Kidney (tissue), 14 donors: ENCODE results near the gene PAFAH1B1. TPM values are rescaled to one million over a fixed set of nuclear protein-coding genes. Genes with fewer than 3 reads are reported as not detected.

Experiments
- DNase-seq, 5 donors: peaks; one replicate each; pipeline ENCODE4 v3.0.0-alpha.2; 2013 to 2020
- FAIRE-seq: peaks from 2 replicates; lab custom pipeline; 2012; peaks lifted over from hg19 to GRCh38; lab: Jason Lieb, UNC
- H3K27ac ChIP-seq, 2 donors: one replicate each; pipeline ENCODE4 v1.7.0; 2013; ENCODE audit warnings: low read depth in 2 of 2, low read length in 2 of 2, inconsistent platforms in 1 of 2
- H3K27me3 ChIP-seq: one replicate; pipeline ENCODE4 v1.7.1; 2013; ENCODE audit warnings: low read length, inconsistent platforms; ENCODE audit not compliant: control insufficient read depth, insufficient read depth
- H3K36me3 ChIP-seq, 3 donors: one replicate each; pipeline versions ENCODE4 v1.7.0 to v1.7.1; 2013; ENCODE audit warnings: low read length in 3 of 3, control low read depth in 1 of 3, inconsistent platforms in 1 of 3; ENCODE audit not compliant: insufficient read depth in 3 of 3, control insufficient read depth in 2 of 3
- H3K4me1 ChIP-seq, 3 donors: one replicate each; pipeline versions ENCODE4 v1.7.0 to v1.7.1; 2013; ENCODE audit warnings: low read length in 3 of 3, inconsistent platforms in 1 of 3, low read depth in 1 of 3; ENCODE audit not compliant: control insufficient read depth in 2 of 3, insufficient read depth in 2 of 3
- H3K4me3 ChIP-seq, 3 donors: one replicate each; pipeline versions ENCODE4 v1.7.0 to v1.8.1; 2013; ENCODE audit warnings: low read length in 3 of 3, control low read depth in 1 of 3, inconsistent platforms in 1 of 3
- H3K9ac ChIP-seq, 3 donors: one replicate each; pipeline versions ENCODE4 v1.7.0 to v1.7.1; 2013; ENCODE audit warnings: low read length in 3 of 3, control low read depth in 1 of 3, inconsistent platforms in 1 of 3
- H3K9me3 ChIP-seq, 3 donors: one replicate each; pipeline versions ENCODE4 v1.7.0 to v1.7.1; 2013; ENCODE audit warnings: low read length in 3 of 3, control low read depth in 1 of 3, inconsistent platforms in 1 of 3; ENCODE audit not compliant: control insufficient read depth in 2 of 3, insufficient read depth in 1 of 3
- intact Hi-C: fragments of 100-400 bp; cut with DNase I; formaldehyde crosslinking; loops from one replicate; pipeline ENCODE4 v1.11.1; 2022
- polyA plus RNA-seq: library from polyadenylated mRNA; stranded (reverse); fragments of 350-450 nt; fragmentation: Illumina TruSeq; extraction: RNeasy Lipid Tissue Mini Kit (QIAGEN cat#74804); gene quantifications from one replicate; pipeline ENCODE4 v1.2.3, GENCODE V29; 2014; ENCODE audit warnings: low read depth, low replicate concordance; ENCODE audit not compliant: insufficient read depth
- total RNA-seq: library from RNA; stranded (reverse); fragmentation: NEBNext Ultra II Directional; extraction: Animal tissue kit (Norgen Biotek cat#: 25700); gene quantifications from one replicate; pipeline ENCODE4 v1.2.1, GENCODE V29; 2021
- TF ChIP-seq, protein P1 (sequence below): IDR thresholded peaks from 3 replicates; pipeline ENCODE4 v1.5.1; 2012; ENCODE audit warnings: mild to moderate bottlenecking, moderate library complexity, borderline replicate concordance; ENCODE audit not compliant: insufficient read depth; ENCODE audit errors: extremely low read depth
- donor health status: control.
- donor health status: control.
- donor health status: control.
- donor health status: control.
- donor health status: control.
- donor health status: DM: yes; HTN: yes; CAD: no.
- donor health status: Normal renal cell carcinoma (clear cell type).

PAFAH1B1 gene
- total and polyA plus RNA-seq, 2 donors from 2014 or later: 46.7 to 125 TPM

DNA sequence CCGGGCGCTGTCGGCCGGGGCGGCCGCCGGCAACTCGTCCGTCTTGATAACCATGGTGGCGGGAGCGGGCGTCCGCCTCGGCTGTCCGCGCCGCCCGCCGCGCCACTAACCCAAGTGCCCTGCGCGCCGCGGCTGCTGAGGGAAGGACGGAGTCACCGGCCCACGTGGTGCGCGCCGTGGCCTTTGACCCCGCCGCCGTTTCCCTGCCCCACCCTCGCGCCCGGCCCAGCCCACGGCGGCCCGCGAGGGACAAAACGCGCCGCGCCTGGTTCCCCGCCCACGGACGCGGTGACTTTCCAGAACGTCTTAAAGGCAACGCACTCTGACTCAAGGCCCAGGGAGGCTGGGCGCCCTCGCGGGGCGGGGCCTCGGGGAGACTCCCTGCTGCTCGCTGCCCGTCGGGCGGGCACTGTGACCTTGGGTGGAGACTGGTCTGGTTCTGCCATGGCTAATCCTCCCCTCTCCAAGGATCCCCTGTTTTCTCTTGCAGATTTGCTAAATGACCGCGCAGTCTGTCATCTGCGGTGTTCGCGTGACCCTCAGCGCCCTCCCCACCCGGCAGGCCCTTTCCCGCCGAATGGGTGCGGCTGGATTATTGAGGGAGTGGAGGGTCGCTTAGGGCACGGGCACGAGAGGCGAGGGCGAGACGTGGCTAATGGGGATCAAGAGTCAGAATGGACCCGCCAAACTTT, 118.3 kb downstream of the PAFAH1B1 start, which contains the start of gene CLUH:
Gene CLUH (minus strand): TSS at position 157 of the 692 bp plus-strand sequence. CDS start 103 bp downstream, at position 54.
- Histone ChIP-seq H3K36me3 (no peaks in the 10 kb centered on the region), H3K4me1 (peaks cover 0 to 50% (median 22%) of the 10 kb centered on the region in 3 donors), H3K27ac (peak within 1 kb of the TSS; percentile 94), H3K9me3 (no peaks in the 10 kb centered on the region), H3K27me3 (no peaks in the 10 kb centered on the region), H3K4me3 (peak within 1 kb of the TSS; percentile 78 to 91 (median 86)), H3K9ac (peak within 1 kb of the TSS; percentile 66 to 98 (median 93))
- TF ChIP-seq, protein P1, sequence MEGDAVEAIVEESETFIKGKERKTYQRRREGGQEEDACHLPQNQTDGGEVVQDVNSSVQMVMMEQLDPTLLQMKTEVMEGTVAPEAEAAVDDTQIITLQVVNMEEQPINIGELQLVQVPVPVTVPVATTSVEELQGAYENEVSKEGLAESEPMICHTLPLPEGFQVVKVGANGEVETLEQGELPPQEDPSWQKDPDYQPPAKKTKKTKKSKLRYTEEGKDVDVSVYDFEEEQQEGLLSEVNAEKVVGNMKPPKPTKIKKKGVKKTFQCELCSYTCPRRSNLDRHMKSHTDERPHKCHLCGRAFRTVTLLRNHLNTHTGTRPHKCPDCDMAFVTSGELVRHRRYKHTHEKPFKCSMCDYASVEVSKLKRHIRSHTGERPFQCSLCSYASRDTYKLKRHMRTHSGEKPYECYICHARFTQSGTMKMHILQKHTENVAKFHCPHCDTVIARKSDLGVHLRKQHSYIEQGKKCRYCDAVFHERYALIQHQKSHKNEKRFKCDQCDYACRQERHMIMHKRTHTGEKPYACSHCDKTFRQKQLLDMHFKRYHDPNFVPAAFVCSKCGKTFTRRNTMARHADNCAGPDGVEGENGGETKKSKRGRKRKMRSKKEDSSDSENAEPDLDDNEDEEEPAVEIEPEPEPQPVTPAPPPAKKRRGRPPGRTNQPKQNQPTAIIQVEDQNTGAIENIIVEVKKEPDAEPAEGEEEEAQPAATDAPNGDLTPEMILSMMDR: no peak
- no peak for FAIRE-seq
- peak; percentile 95 to 99 (median 97) for DNase-seq
- intact Hi-C loops: no loop called here

DNA sequence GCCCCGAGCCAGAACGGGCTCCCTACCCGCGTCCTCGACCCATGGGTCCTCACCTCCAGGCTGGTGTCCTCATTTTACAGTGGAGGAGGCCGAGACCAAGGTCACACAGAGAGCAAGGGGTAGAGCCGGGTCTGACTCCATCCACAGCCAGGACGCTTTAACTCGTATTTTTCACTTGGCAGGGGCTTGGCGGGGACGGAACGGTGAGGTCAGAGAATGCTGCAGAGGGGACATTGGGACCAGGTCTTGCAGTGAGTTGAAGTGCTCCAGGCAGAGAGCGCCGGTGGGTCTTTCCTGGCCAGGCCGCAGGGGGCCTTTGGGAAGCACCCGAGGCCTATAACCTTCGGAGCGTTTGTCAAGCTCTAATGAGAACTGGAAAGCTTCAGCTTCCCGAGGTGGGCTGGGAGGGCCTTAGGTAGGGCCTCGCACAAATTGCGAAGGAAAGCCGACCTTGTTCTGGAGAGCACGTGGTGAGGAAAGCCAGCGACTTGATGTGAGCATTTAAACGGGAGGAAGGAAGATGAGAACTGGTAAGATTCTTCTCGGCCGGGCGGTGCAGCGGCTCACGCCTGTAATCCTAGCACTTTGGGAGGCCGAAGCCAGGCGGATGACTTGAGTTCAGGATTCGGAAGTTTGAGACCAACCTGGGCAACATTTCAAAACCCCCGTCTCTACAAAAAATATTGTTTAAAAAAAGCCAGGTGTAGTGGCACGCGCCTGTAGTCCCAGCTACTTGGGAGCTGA, 119.0 kb downstream of the PAFAH1B1 start:
- Histone ChIP-seq H3K9ac (peak overlapping the region; percentile 66 to 93 (median 90)), H3K27ac (peak overlapping the region; percentile 94), H3K9me3 (no peaks in the 10 kb centered on the region), H3K4me3 (peak overlapping the region; percentile 78 to 91 (median 86)), H3K4me1 (peaks cover 0 to 43% (median 19%) of the 10 kb centered on the region in 3 donors), H3K36me3 (no peaks in the 10 kb centered on the region), H3K27me3 (no peaks in the 10 kb centered on the region)
- TF ChIP-seq, protein P1: no peak
- DNase-seq (peak in 2 of 5 donors; percentile 43 to 77), FAIRE-seq (no peak)
- intact Hi-C loops: no loop called here

DNA sequence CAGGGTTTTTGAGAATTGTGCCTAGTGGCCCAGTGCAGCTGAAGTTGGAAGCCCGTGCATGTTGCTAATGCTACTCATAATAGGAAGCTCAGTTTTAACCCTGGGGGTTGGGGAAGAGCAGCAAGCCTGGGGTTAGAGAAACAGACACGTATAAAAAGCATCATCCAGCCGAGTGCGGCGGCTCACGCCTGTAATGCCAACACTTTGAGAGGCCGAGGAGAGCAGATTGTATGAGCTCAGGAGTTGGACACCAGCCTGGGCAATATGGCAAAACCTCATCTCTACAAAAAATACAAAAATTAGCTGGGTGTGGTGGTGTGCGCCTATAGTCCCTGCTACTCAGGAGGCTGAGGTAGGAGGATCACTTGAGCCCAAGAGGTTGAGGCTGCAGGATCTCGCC, 120.4 kb downstream of the PAFAH1B1 start:
- DNase-seq (no peak), FAIRE-seq (no peak)
- no peaks in the 10 kb centered on the region for H3K9me3 ChIP-seq
- no peaks in the 10 kb centered on the region for H3K27me3 ChIP-seq
- H3K27ac ChIP-seq: no peak overlapping the region
- intact Hi-C loops: no loop called here
- no peak overlapping the region for H3K9ac ChIP-seq
- no peak overlapping the region for H3K4me3 ChIP-seq
- TF ChIP-seq, protein P1: no peak
- H3K4me1 ChIP-seq: peaks cover 0 to 29% (median 13%) of the 10 kb centered on the region in 3 donors
- H3K36me3 ChIP-seq: no peaks in the 10 kb centered on the region
